Fibroblast of lung (primary cell): ENCODE results near the gene CD3E. TPM values are rescaled to one million over a fixed set of nuclear protein-coding genes. Genes with fewer than 3 reads are reported as not detected.

ENCODE experiments used
- DNase-seq, 2 donors: peaks; one replicate each; pipeline versions ENCODE4 v3.0.0 to v3.0.0-alpha.2; 2010; ENCODE audit warnings: low read depth in 2 of 2
- H2AFZ ChIP-seq: 2 replicates; pipeline ENCODE4 v1.5.1; 2012; ENCODE audit warnings: low read length, control low read depth, inconsistent platforms
- H3K27ac ChIP-seq: 2 replicates; pipeline ENCODE4 v1.5.1; 2011; ENCODE audit warnings: low read length, control low read depth; ENCODE audit not compliant: insufficient read depth
- H3K27me3 ChIP-seq: 2 replicates; pipeline ENCODE4 v1.5.1; 2011; ENCODE audit warnings: mild to moderate bottlenecking, low read length; ENCODE audit not compliant: control insufficient read depth, insufficient read depth
- H3K36me3 ChIP-seq: 2 replicates; pipeline ENCODE4 v1.5.1; 2011; ENCODE audit warnings: low read length; ENCODE audit not compliant: control insufficient read depth, insufficient read depth
- H3K4me1 ChIP-seq: 2 replicates; pipeline ENCODE4 v1.5.1; 2011; ENCODE audit warnings: low read length; ENCODE audit not compliant: control insufficient read depth, insufficient read depth; ENCODE audit errors: extremely low read depth
- H3K4me2 ChIP-seq: 2 replicates; pipeline ENCODE4 v1.5.1; 2011; ENCODE audit warnings: low read length, control low read depth; ENCODE audit not compliant: insufficient read depth; ENCODE audit errors: extremely low read depth
- H3K4me3 ChIP-seq, 4 experiments: fragments of 200-600 bp in 1 of 4; sonication (generic) in 1 of 4; replicated peaks in 1 of 4; 2 replicates each; pipeline ENCODE4 v1.5.1; 2011 to 2016; ENCODE audit warnings: low read length in 4 of 4, low read depth in 3 of 4, mild to moderate bottlenecking in 3 of 4, control low read depth in 2 of 4, inconsistent platforms in 1 of 4, mixed read lengths in 1 of 4; ENCODE audit not compliant: insufficient read depth in 1 of 4; ENCODE audit errors: control extremely low read depth in 1 of 4
- H3K79me2 ChIP-seq: 2 replicates; pipeline ENCODE4 v1.5.1; 2012; ENCODE audit warnings: mild to moderate bottlenecking, low read length, inconsistent platforms; ENCODE audit not compliant: control insufficient read depth, insufficient read depth
- H3K9ac ChIP-seq: 2 replicates; pipeline ENCODE4 v1.5.1; 2011; ENCODE audit warnings: mild to moderate bottlenecking, low read length, control low read depth; ENCODE audit not compliant: insufficient read depth
- H3K9me3 ChIP-seq: 2 replicates; pipeline ENCODE4 v1.5.1; 2012; ENCODE audit warnings: low read depth, low read length; ENCODE audit not compliant: control insufficient read depth, insufficient read depth
- H4K20me1 ChIP-seq: 2 replicates; pipeline ENCODE4 v1.5.1; 2011; ENCODE audit warnings: low read length; ENCODE audit not compliant: control insufficient read depth, insufficient read depth; ENCODE audit errors: extremely low read depth
- EZH2 ChIP-seq: IDR thresholded peaks from 2 replicates; pipeline ENCODE4 v1.5.1; 2012; ENCODE audit warnings: low read length, control low read depth, mild to moderate bottlenecking; ENCODE audit errors: missing control alignments
- polyA plus RNA-seq, 2 donors: library from polyadenylated mRNA; depleted of rRNA in 1 of 2; stranded (reverse) in 1 of 2; unstranded in 1 of 2; fragments of >200 nt; gene quantifications; 2 replicates each; pipeline ENCODE4 v1.2.1, GENCODE V29; 2011 to 2012; ENCODE audit warnings: missing spikeins in 1 of 2
- total RNA-seq: library from RNA; depleted of rRNA; stranded (reverse); fragments of >200 nt; gene quantifications from 2 replicates; pipeline ENCODE4 v1.2.1, GENCODE V29; 2014
- TF ChIP-seq, protein P1 (sequence below), 2 donors: IDR thresholded peaks in 1 of 2; conservative IDR thresholded peaks in 1 of 2; 1 replicate in 1 of 2; 2 replicates in 1 of 2; pipeline ENCODE4 v1.5.1; 2011 to 2012; ENCODE audit warnings: low read length in 2 of 2, control low read depth in 1 of 2, inconsistent platforms in 1 of 2, low read depth in 1 of 2, mild to moderate bottlenecking in 1 of 2

The CD3E gene
- total and polyA plus RNA-seq, 2 donors (not counting 1 experiment from before 2014, with no cell fraction given): not detected

DNA sequence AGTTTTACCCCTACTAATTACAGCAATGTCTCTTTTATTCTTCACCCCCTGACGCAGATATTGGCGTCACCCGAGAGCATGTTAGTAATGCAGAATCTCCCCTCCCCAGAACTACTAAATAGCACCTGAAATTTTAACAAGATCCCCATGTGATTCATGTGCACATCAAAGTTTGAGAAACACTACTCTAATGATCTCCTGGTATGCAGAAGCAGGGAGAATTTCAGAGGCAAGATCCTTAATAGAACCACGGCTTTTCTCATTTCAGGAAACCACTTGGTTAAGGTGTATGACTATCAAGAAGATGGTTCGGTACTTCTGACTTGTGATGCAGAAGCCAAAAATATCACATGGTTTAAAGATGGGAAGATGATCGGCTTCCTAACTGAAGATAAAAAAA is 44.9 kb downstream of the CD3E start:
- Histone ChIP-seq H4K20me1 (no peaks in the 10 kb centered on the region), H3K4me3 (no peak overlapping the region), H3K27me3 (peaks cover 2% of the 10 kb centered on the region), H3K27ac (no peak overlapping the region), H3K4me2 (no peak overlapping the region), H3K9me3 (no peaks in the 10 kb centered on the region), H3K79me2 (no peaks in the 10 kb centered on the region), H3K9ac (no peak overlapping the region), H3K36me3 (no peaks in the 10 kb centered on the region), H3K4me1 (no peaks in the 10 kb centered on the region), H2AFZ (no peak overlapping the region)
- no peak for DNase-seq
- no peak for TF ChIP-seq EZH2
- TF ChIP-seq, protein P1, sequence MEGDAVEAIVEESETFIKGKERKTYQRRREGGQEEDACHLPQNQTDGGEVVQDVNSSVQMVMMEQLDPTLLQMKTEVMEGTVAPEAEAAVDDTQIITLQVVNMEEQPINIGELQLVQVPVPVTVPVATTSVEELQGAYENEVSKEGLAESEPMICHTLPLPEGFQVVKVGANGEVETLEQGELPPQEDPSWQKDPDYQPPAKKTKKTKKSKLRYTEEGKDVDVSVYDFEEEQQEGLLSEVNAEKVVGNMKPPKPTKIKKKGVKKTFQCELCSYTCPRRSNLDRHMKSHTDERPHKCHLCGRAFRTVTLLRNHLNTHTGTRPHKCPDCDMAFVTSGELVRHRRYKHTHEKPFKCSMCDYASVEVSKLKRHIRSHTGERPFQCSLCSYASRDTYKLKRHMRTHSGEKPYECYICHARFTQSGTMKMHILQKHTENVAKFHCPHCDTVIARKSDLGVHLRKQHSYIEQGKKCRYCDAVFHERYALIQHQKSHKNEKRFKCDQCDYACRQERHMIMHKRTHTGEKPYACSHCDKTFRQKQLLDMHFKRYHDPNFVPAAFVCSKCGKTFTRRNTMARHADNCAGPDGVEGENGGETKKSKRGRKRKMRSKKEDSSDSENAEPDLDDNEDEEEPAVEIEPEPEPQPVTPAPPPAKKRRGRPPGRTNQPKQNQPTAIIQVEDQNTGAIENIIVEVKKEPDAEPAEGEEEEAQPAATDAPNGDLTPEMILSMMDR (conservative IDR thresholded peaks at IDR 0.05 in 1 of 2, IDR thresholded peaks at IDR 0.05 in 1 of 2; ENCODE audit: low read depth in 1 of 2, low read length in 2 of 2): no peak

DNA sequence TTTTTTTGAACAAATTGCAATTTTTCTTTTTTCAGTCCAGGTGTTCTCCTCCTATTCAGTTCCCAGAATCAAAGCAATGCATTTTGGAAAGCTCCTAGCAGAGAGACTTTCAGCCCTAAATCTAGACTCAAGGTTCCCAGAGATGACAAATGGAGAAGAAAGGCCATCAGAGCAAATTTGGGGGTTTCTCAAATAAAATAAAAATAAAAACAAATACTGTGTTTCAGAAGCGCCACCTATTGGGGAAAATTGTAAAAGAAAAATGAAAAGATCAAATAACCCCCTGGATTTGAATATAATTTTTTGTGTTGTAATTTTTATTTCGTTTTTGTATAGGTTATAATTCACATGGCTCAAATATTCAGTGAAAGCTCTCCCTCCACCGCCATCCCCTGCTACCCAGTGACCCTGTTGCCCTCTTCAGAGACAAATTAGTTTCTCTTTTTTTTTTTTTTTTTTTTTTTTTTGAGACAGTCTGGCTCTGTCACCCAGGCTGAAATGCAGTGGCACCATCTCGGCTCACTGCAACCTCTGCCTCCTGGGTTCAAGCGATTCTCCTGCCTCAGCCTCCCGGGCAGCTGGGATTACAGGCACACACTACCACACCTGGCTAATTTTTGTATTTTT is 48.7 kb downstream of the CD3E start:
- no peak overlapping the region for H3K27ac ChIP-seq

DNA sequence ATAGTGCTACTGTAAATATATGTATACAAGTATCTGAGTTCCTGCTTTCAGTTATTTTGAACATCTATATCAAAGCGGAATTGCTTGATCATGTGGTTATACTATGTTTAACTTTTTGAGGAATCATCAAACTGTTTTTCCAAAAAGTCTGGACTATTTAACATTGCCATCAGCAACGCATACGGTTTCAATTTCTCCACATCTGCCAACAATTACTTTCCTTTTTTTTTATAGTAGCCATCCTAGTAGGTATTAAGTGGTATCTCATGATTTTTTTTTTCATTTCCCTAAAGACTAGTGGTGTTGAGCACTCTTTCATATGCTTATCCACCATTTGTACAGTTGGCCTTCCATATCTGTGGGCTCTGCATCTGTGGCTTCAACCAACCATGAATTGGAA is 53.5 kb downstream of the CD3E start:
- DNase-seq: no peak
- TF ChIP-seq EZH2: no peak
- TF ChIP-seq, protein P1 (conservative IDR thresholded peaks at IDR 0.05 in 1 of 2, IDR thresholded peaks at IDR 0.05 in 1 of 2; ENCODE audit: low read depth in 1 of 2, low read length in 2 of 2): no peak
- Histone ChIP-seq H3K27me3 (no peaks in the 10 kb centered on the region), H2AFZ (no peak overlapping the region), H3K4me1 (no peaks in the 10 kb centered on the region), H3K9me3 (no peaks in the 10 kb centered on the region), H3K4me3 (no peak overlapping the region), H3K79me2 (peaks cover 32% of the 10 kb centered on the region), H3K9ac (no peak overlapping the region), H3K4me2 (no peak overlapping the region), H4K20me1 (no peaks in the 10 kb centered on the region), H3K36me3 (no peaks in the 10 kb centered on the region), H3K27ac (no peak overlapping the region)

More for the DNA sequence above, 48.7 kb downstream of the CD3E start:
- H4K20me1 ChIP-seq: no peaks in the 10 kb centered on the region
- H3K9ac ChIP-seq: no peak overlapping the region
- H3K9me3 ChIP-seq: no peaks in the 10 kb centered on the region
- no peak overlapping the region for H3K4me2 ChIP-seq
- no peak overlapping the region for H3K4me3 ChIP-seq
- TF ChIP-seq, protein P1 (conservative IDR thresholded peaks at IDR 0.05 in 1 of 2, IDR thresholded peaks at IDR 0.05 in 1 of 2; ENCODE audit: low read depth in 1 of 2, low read length in 2 of 2): peak in 1 of 2 donors; percentile 47
- TF ChIP-seq EZH2: no peak
- no peaks in the 10 kb centered on the region for H3K79me2 ChIP-seq
- H3K27me3 ChIP-seq: peaks cover 2% of the 10 kb centered on the region
- H2AFZ ChIP-seq: no peak overlapping the region
- peak in 1 of 2 donors; percentile 38 for DNase-seq
- no peaks in the 10 kb centered on the region for H3K36me3 ChIP-seq
- no peaks in the 10 kb centered on the region for H3K4me1 ChIP-seq
